ENCODE data around the gene TPD52L1. TPM values are rescaled to one million over a fixed set of nuclear protein-coding genes. Genes with fewer than 3 reads are reported as not detected.

TPD52L1 gene
- total RNA-seq, 2 experiments from 2014 or later = not detected

GRCh38 chr6:125250511-125250910 is 96.9 kb downstream of the TPD52L1 start:
- POLR2A ChIA-PET = no interaction called here
- no peaks in the 10 kb centered on the region for H3K27me3 Mint-ChIP-seq

GRCh38 chr6:125251516-125252220 is 98.1 kb downstream of the TPD52L1 start:
- no peaks in the 10 kb centered on the region for H3K27me3 Mint-ChIP-seq
- no peak overlapping the region for H3K4me3 Mint-ChIP-seq
- no peak for DNase-seq
- no peak overlapping the region for H3K27ac Mint-ChIP-seq
- ChIA-PET POLR2A (no interaction called here), CTCF (no interaction called here)
- no peaks in the 10 kb centered on the region for H3K36me3 Mint-ChIP-seq (ENCODE audit: low read depth)
- peaks cover 4% of the 10 kb centered on the region for H3K4me1 Mint-ChIP-seq
- no peaks in the 10 kb centered on the region for H3K9me3 Mint-ChIP-seq

More at GRCh38 chr6:125250511-125250910, 96.9 kb downstream of the TPD52L1 start:
- CTCF ChIA-PET = no interaction called here
- H3K9me3 Mint-ChIP-seq = no peaks in the 10 kb centered on the region
- H3K27ac Mint-ChIP-seq = no peak overlapping the region
- no peak for DNase-seq
- no peak overlapping the region for H3K4me3 Mint-ChIP-seq
- no peaks in the 10 kb centered on the region for H3K36me3 Mint-ChIP-seq (ENCODE audit: low read depth)
- H3K4me1 Mint-ChIP-seq = peaks cover 4% of the 10 kb centered on the region

GRCh38 chr6:125252891-125253290 is 99.3 kb downstream of the TPD52L1 start:
- H3K27ac Mint-ChIP-seq = no peak overlapping the region
- H3K36me3 Mint-ChIP-seq (ENCODE audit: low read depth) = no peaks in the 10 kb centered on the region
- CTCF ChIA-PET = no interaction called here
- H3K9me3 Mint-ChIP-seq = no peaks in the 10 kb centered on the region
- DNase-seq = no peak
- peaks cover 4% of the 10 kb centered on the region for H3K4me1 Mint-ChIP-seq
- POLR2A ChIA-PET = no interaction called here
- H3K27me3 Mint-ChIP-seq = no peaks in the 10 kb centered on the region
- no peak overlapping the region for H3K4me3 Mint-ChIP-seq

- H3K36me3 Mint-ChIP-seq (ENCODE audit: low read depth) = no peaks in the 10 kb centered on the region
- ChIA-PET CTCF (no interaction called here), POLR2A (no interaction called here)
- H3K4me3 Mint-ChIP-seq = no peak overlapping the region
- H3K27ac Mint-ChIP-seq = no peak overlapping the region
- DNase-seq = no peak
- peaks cover 4% of the 10 kb centered on the region for H3K4me1 Mint-ChIP-seq
- H3K27me3 Mint-ChIP-seq = no peaks in the 10 kb centered on the region
- no peaks in the 10 kb centered on the region for H3K9me3 Mint-ChIP-seq
Observed at GRCh38 chr6:125253881-125254280, 100.3 kb downstream of the TPD52L1 start.

- H3K27me3 Mint-ChIP-seq = no peaks in the 10 kb centered on the region
- H3K4me3 Mint-ChIP-seq = no peak overlapping the region
- H3K9me3 Mint-ChIP-seq = no peaks in the 10 kb centered on the region
- H3K27ac Mint-ChIP-seq = no peak overlapping the region
- CTCF ChIA-PET = no interaction called here
- H3K4me1 Mint-ChIP-seq = peaks cover 4% of the 10 kb centered on the region
- H3K36me3 Mint-ChIP-seq (ENCODE audit: low read depth) = no peaks in the 10 kb centered on the region
- POLR2A ChIA-PET = no interaction called here
- no peak for DNase-seq
Observed at GRCh38 chr6:125254321-125254720, 100.7 kb downstream of the TPD52L1 start.

- H3K36me3 Mint-ChIP-seq (ENCODE audit: low read depth) = no peaks in the 10 kb centered on the region
- H3K27me3 Mint-ChIP-seq = no peaks in the 10 kb centered on the region
- no peak for DNase-seq
- no peak overlapping the region for H3K27ac Mint-ChIP-seq
- H3K9me3 Mint-ChIP-seq = no peaks in the 10 kb centered on the region
- H3K4me3 Mint-ChIP-seq = no peak overlapping the region
- ChIA-PET POLR2A (no interaction called here), CTCF (no interaction called here)
- peaks cover 4% of the 10 kb centered on the region for H3K4me1 Mint-ChIP-seq
Observed at GRCh38 chr6:125255201-125255600, 101.6 kb downstream of the TPD52L1 start.

- Mint-ChIP-seq H3K4me3 (no peak overlapping the region), H3K27ac (no peak overlapping the region), H3K36me3 (ENCODE audit: low read depth) (no peaks in the 10 kb centered on the region), H3K4me1 (no peaks in the 10 kb centered on the region), H3K9me3 (no peaks in the 10 kb centered on the region), H3K27me3 (no peaks in the 10 kb centered on the region)
- DNase-seq = no peak
- CTCF ChIA-PET = no interaction called here
- POLR2A ChIA-PET = no interaction called here
Observed at GRCh38 chr6:125257351-125257750, 103.8 kb downstream of the TPD52L1 start.

- no peak overlapping the region for H3K27ac Mint-ChIP-seq
- ChIA-PET CTCF (no interaction called here), POLR2A (no interaction called here)
- H3K4me1 Mint-ChIP-seq = no peaks in the 10 kb centered on the region
- no peak for DNase-seq
- H3K9me3 Mint-ChIP-seq = no peaks in the 10 kb centered on the region
- H3K36me3 Mint-ChIP-seq (ENCODE audit: low read depth) = no peaks in the 10 kb centered on the region
- H3K4me3 Mint-ChIP-seq = no peak overlapping the region
- no peaks in the 10 kb centered on the region for H3K27me3 Mint-ChIP-seq
Observed at GRCh38 chr6:125258651-125259353, 105.2 kb downstream of the TPD52L1 start.

- Mint-ChIP-seq H3K27ac (no peak overlapping the region), H3K4me3 (no peak overlapping the region), H3K9me3 (no peaks in the 10 kb centered on the region), H3K4me1 (no peaks in the 10 kb centered on the region), H3K36me3 (ENCODE audit: low read depth) (no peaks in the 10 kb centered on the region), H3K27me3 (no peaks in the 10 kb centered on the region)
- ChIA-PET CTCF (no interaction called here), POLR2A (no interaction called here)
- no peak for DNase-seq
Observed at GRCh38 chr6:125259354-125259736, 105.8 kb downstream of the TPD52L1 start.

- Mint-ChIP-seq H3K4me1 (no peaks in the 10 kb centered on the region), H3K4me3 (no peak overlapping the region), H3K36me3 (ENCODE audit: low read depth) (no peaks in the 10 kb centered on the region), H3K27me3 (no peaks in the 10 kb centered on the region), H3K9me3 (no peaks in the 10 kb centered on the region), H3K27ac (no peak overlapping the region)
- no peak for DNase-seq
- ChIA-PET POLR2A (no interaction called here), CTCF (no interaction called here)
Observed at GRCh38 chr6:125262016-125263013, 108.7 kb downstream of the TPD52L1 start.

GRCh38 chr6:125264476-125264875 is 110.9 kb downstream of the TPD52L1 start:
- Mint-ChIP-seq H3K4me1 (no peaks in the 10 kb centered on the region), H3K27me3 (no peaks in the 10 kb centered on the region), H3K36me3 (ENCODE audit: low read depth) (no peaks in the 10 kb centered on the region), H3K27ac (no peak overlapping the region), H3K4me3 (no peak overlapping the region), H3K9me3 (no peaks in the 10 kb centered on the region)
- no peak for DNase-seq
- CTCF ChIA-PET = interaction anchor here (0.5 kb wide), 1 partner anchor 68 kb away, joined by 3 read pairs; no protein-coding TSS in a partner anchor
- POLR2A ChIA-PET = no interaction called here

- DNase-seq = no peak
- H3K9me3 Mint-ChIP-seq = no peaks in the 10 kb centered on the region
- peaks cover 15% of the 10 kb centered on the region for H3K36me3 Mint-ChIP-seq (ENCODE audit: low read depth)
- H3K4me1 Mint-ChIP-seq = no peaks in the 10 kb centered on the region
- H3K4me3 Mint-ChIP-seq = no peak overlapping the region
- CTCF ChIA-PET = no interaction called here
- no peak overlapping the region for H3K27ac Mint-ChIP-seq
- no peaks in the 10 kb centered on the region for H3K27me3 Mint-ChIP-seq
- POLR2A ChIA-PET = interaction anchor here (0.9 kb wide), 1 partner anchor 513 kb away, joined by 4 read pairs; no protein-coding TSS in a partner anchor
Observed at GRCh38 chr6:125267806-125268523, 114.4 kb downstream of the TPD52L1 start.

GRCh38 chr6:125268765-125269164 is 115.2 kb downstream of the TPD52L1 start:
- ChIA-PET CTCF (no interaction called here), POLR2A (no interaction called here)
- no peak for DNase-seq
- H3K27me3 Mint-ChIP-seq = no peaks in the 10 kb centered on the region
- H3K4me3 Mint-ChIP-seq = no peak overlapping the region
- H3K9me3 Mint-ChIP-seq = no peaks in the 10 kb centered on the region
- H3K4me1 Mint-ChIP-seq = no peaks in the 10 kb centered on the region
- H3K36me3 Mint-ChIP-seq (ENCODE audit: low read depth) = peaks cover 23% of the 10 kb centered on the region
- no peak overlapping the region for H3K27ac Mint-ChIP-seq

Data from activated CD4-positive, alpha-beta memory T cell treated with anti-CD3 and anti-CD28 coated beads, Interleukin-2, amount 10 ng/mL, durations not matched to agents 7 days and 5 days (primary cell).